Activated naive CD4-positive, alpha-beta T cell treated with anti-CD3 and anti-CD28 coated beads, Interleukin-2, amount 10 ng/mL, durations not matched to agents 7 days and 5 days (primary cell): ENCODE measurements around the gene PHLDA2.

Source experiments
- CTCF ChIA-PET: fragments of 350-600 bp; sonication (Branson Sonifier 250); formaldehyde crosslinking; loops from one replicate; lab custom pipeline; 2021; ENCODE audit warnings: antibody characterized with exemption; lab: Charles Lee
- DNase-seq: peaks from one replicate; pipeline ENCODE4 v3.0.0-alpha.2; 2020
- H3K27ac Mint-ChIP-seq: one replicate; pipeline ENCODE4 v1.8.0; 2021; ENCODE audit warnings: mild to moderate bottlenecking, moderate library complexity, mixed read lengths
- H3K27me3 Mint-ChIP-seq: one replicate; pipeline ENCODE4 v1.8.0; 2021; ENCODE audit warnings: mild to moderate bottlenecking, mixed read lengths
- H3K36me3 Mint-ChIP-seq: one replicate; pipeline ENCODE4 v1.8.0; 2021; ENCODE audit warnings: mixed read lengths
- H3K4me1 Mint-ChIP-seq: one replicate; pipeline ENCODE4 v1.8.0; 2021; ENCODE audit warnings: mixed read lengths
- H3K4me3 Mint-ChIP-seq: one replicate; pipeline ENCODE4 v1.8.0; 2021; ENCODE audit warnings: mild to moderate bottlenecking, moderate library complexity, mixed read lengths
- H3K9me3 Mint-ChIP-seq: one replicate; pipeline ENCODE4 v1.8.0; 2021; ENCODE audit warnings: mixed read lengths

The PHLDA2 gene

DNA sequence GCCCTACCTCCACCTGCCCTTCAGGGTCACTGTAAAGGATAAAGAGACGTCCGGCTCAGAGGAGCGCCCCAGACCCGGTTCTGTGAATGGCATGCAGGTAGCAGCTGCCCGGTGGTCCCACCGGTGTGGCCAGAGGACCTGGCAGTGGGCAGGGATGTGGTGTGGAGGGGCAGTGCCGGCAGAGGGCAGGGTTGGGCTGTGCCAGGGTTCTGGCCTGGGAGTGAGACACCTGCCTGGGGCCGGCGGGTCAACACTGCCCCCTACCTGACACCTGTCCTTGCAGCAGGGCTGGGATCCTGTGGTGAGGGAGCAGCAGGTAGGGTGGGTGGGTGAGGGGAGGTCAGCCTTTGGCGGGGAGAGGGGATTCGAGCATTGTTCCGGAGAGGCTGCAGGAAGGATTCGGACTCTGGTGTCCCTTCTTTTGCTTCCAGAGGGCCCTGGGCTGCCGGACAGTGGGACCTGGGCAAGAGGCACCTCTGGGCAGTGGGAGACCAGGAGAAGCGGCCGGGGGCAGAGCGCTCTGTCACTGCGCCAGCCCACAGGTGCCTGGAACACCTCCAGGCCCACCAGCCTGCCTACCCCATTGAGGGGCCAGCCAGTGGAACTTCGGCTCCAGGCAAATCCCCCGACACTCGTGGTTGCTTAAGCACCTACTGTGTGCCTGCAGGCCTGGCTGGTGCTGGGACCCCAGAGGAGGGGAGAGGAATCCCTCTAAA, 1.6 kb upstream of the PHLDA2 start:
- no peaks in the 10 kb centered on the region for H3K36me3 Mint-ChIP-seq
- H3K27me3 Mint-ChIP-seq = peaks cover 73% of the 10 kb centered on the region
- CTCF ChIA-PET = interaction anchor here (0.8 to 5.4 kb wide), 17 partner anchors 9 to 400 kb away, joined by 3 to 50 read pairs (median 6); partner anchors contain the start of gene CDKN1C
- no peaks in the 10 kb centered on the region for H3K9me3 Mint-ChIP-seq
- H3K27ac Mint-ChIP-seq = no peak overlapping the region
- peak; percentile 62 for DNase-seq
- peak overlapping the region; percentile 51 for H3K4me3 Mint-ChIP-seq
- peaks cover 40% of the 10 kb centered on the region for H3K4me1 Mint-ChIP-seq

DNA sequence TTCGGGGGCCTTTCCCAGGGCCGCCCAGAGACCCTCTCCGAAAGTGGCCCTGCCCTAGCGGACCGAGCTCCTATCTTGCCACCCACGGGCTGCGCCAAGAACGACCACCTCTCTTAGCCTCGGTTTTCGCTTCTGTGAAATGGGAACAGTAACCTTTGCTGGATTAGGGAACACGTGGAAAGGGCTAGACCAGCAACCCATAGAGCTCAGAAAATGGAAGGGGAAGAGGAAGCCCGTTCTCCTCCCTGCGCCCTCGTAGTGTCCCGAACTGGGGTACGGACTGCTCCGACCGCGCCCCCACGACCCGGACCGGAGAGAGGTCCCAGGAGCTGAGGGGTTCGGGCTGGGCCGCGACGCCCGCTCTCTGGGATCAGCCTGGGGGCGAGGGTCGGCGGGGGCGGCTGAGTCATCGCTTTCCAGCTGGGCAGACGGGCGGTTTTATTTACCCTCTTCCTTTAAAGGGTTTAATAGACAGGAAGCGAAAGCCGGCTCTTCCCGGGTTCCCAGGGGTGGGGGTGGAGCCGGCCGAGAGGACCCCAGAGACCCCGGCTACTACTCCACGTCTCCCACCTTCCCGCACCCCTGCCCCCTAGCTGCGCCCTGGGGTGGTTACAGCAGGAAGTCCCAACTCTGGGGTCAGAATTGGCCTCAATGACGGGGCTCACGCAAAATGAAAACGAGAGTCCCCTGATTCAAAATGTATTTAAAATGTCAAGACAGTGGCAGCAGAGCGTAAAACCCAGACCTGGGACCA, 907 bp upstream of the PHLDA2 start:
- Mint-ChIP-seq H3K9me3 (no peaks in the 10 kb centered on the region), H3K36me3 (no peaks in the 10 kb centered on the region), H3K4me1 (peaks cover 40% of the 10 kb centered on the region), H3K27me3 (peaks cover 81% of the 10 kb centered on the region), H3K4me3 (peak overlapping the region; percentile 71), H3K27ac (no peak overlapping the region)
- CTCF ChIA-PET = interaction anchor here (0.6 to 5.4 kb wide), 25 partner anchors 9 to 625 kb away, joined by 3 to 50 read pairs (median 5); partner anchors contain the start of gene CDKN1C
- peak; percentile 57 for DNase-seq

DNA sequence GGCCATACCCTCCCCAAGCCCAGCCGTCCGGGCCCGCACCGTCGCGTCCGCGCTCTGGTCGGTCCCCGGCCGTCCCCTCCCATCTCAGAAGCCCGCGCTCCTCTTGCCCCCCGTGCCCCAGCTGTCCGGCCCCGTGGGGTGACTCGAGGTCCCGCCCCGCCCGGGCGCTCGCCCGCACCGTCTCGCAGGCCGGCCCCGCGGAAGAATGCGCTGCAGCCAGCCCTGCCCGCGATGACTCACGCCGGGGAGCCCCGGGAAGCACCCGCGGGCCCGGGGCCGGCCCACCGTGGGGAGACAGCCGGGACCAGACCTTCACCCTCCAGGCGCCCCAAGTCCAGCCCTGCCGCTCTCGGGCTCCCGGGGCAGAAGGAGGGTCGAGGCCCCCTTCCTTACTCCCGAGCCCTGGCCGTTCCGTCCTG, 320 bp upstream of the PHLDA2 start:
- Mint-ChIP-seq H3K4me3 (peak overlapping the region; percentile 71), H3K4me1 (peaks cover 40% of the 10 kb centered on the region), H3K9me3 (no peaks in the 10 kb centered on the region), H3K27me3 (peaks cover 82% of the 10 kb centered on the region), H3K36me3 (no peaks in the 10 kb centered on the region), H3K27ac (no peak overlapping the region)
- CTCF ChIA-PET = interaction anchor here (0.6 to 5.4 kb wide), 23 partner anchors 9 to 624 kb away, joined by 3 to 50 read pairs (median 5); partner anchors contain the start of gene CDKN1C
- DNase-seq = peak; percentile 52

GRCh38 chr11:2927851-2928604, 1.2 kb downstream of the PHLDA2 start:
- H3K4me3 Mint-ChIP-seq = peak overlapping the region; percentile 41
- CTCF ChIA-PET = interaction anchor here (1.2 to 5.1 kb wide), 3 partner anchors 16 to 93 kb away, joined by 3 to 50 read pairs (median 5); no protein-coding TSS in a partner anchor
- H3K9me3 Mint-ChIP-seq = no peaks in the 10 kb centered on the region
- H3K4me1 Mint-ChIP-seq = peaks cover 30% of the 10 kb centered on the region
- H3K27ac Mint-ChIP-seq = no peak overlapping the region
- H3K36me3 Mint-ChIP-seq = no peaks in the 10 kb centered on the region
- DNase-seq = no peak
- peaks cover 77% of the 10 kb centered on the region for H3K27me3 Mint-ChIP-seq

- H3K9me3 Mint-ChIP-seq = no peaks in the 10 kb centered on the region
- no peak overlapping the region for H3K4me3 Mint-ChIP-seq
Observed at GRCh38 chr11:2927121-2927800, 2.0 kb downstream of the PHLDA2 start.

DNA sequence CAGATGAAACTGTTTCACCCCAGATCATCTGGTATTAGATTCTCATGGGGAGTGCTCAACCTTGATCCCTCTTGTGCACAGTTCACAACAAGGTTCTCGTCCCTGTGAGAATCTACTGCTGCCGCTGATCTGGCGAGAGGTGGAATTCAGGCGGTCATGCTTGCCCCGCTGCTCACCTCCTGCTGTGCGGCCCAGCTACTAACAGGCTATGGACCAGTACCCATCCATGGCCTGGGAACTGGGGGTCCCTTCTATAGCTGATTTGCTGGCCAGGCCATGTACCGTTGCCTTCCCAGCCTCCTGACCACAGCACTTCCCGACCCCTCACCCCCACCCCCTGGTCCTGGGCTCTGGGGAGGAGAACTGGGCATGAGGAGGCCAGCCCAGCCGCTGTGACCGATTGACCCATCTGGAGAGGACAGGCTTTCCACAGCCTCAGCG, 2.6 kb downstream of the PHLDA2 start:
- no peaks in the 10 kb centered on the region for H3K36me3 Mint-ChIP-seq
- H3K27me3 Mint-ChIP-seq = peaks cover 67% of the 10 kb centered on the region
- no peak for DNase-seq
- CTCF ChIA-PET = interaction anchor here (1.2 kb wide), 1 partner anchor 95 kb away, joined by 3 read pairs; no protein-coding TSS in a partner anchor
- peaks cover 23% of the 10 kb centered on the region for H3K4me1 Mint-ChIP-seq
- H3K9me3 Mint-ChIP-seq = no peaks in the 10 kb centered on the region
- H3K4me3 Mint-ChIP-seq = no peak overlapping the region
- no peak overlapping the region for H3K27ac Mint-ChIP-seq

More at GRCh38 chr11:2927121-2927800, 2.0 kb downstream of the PHLDA2 start:
- Mint-ChIP-seq H3K36me3 (no peaks in the 10 kb centered on the region), H3K27ac (no peak overlapping the region), H3K4me1 (peaks cover 23% of the 10 kb centered on the region), H3K27me3 (peaks cover 71% of the 10 kb centered on the region)
- CTCF ChIA-PET = interaction anchor here (1.2 to 5.1 kb wide), 2 partner anchors 35 to 94 kb away, joined by 3 to 50 read pairs; no protein-coding TSS in a partner anchor
- no peak for DNase-seq

DNA sequence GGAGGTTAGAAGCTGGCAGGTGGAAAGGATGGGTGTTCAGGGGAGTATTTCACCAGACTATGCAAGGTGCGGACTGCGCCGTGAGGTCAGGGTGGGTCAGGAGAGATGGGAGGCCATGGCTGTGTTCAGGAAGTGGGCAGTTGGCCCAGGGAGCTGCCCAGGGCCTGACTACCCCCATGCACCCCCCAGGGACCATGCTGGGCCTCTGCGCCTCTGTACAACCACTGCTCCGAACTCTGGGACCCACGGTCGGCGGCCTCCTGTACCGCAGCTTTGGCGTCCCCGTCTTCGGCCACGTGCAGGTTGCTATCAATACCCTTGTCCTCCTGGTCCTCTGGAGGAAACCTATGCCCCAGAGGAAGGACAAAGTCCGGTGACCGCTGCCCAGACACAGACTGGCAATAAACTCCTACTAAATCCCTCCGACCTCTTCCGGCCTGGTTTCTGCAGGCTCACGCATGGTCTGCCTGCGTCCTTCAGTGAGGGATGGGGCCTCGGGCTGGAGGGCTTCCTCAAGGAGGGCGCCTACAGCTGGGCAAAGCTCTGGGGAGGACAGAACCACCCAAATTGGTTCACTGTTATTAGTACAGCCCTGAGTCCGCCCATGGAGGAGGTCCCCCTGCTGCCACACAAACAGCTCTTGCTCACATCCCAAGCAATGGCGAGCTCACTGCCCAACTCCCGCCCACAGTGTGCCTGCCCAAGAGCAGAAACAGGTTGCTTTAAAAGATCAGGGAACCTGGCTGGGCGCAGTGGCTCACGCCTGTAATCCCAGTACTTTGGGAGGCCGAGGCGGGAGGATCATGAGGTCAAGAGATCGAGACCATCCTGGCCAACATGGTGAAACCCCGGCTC, 4.2 kb downstream of the PHLDA2 start:
- CTCF ChIA-PET = interaction anchor here (1.0 kb wide), 1 partner anchor 32 kb away, joined by 3 read pairs; no protein-coding TSS in a partner anchor
- H3K36me3 Mint-ChIP-seq = no peaks in the 10 kb centered on the region
- H3K4me3 Mint-ChIP-seq = no peak overlapping the region
- no peak for DNase-seq
- H3K9me3 Mint-ChIP-seq = no peaks in the 10 kb centered on the region
- H3K27me3 Mint-ChIP-seq = peaks cover 52% of the 10 kb centered on the region
- peaks cover 18% of the 10 kb centered on the region for H3K4me1 Mint-ChIP-seq
- no peak overlapping the region for H3K27ac Mint-ChIP-seq

DNA sequence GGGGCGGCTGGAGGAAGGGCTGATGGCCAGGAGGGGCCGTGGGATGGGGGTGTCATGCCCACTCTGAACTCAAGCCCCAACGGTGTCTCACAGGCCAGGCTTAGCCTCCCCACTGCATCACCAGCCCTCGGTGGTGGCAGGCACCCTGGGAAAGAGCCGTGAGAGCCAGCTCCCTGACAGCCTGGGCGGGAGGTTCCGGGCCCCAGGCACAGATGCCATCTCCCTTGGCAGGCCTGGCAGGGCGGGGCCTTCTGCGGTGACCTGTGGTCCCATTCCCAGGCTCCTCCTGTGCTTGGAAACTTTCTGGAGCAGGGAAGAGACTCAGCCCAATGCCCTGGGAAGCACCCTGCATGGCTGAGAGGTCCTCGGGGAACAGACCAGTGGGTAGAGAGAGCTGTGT, 4.8 kb downstream of the PHLDA2 start:
- H3K9me3 Mint-ChIP-seq = no peaks in the 10 kb centered on the region
- H3K36me3 Mint-ChIP-seq = no peaks in the 10 kb centered on the region
- no peak overlapping the region for H3K4me3 Mint-ChIP-seq
- CTCF ChIA-PET = no interaction called here
- H3K4me1 Mint-ChIP-seq = peaks cover 15% of the 10 kb centered on the region
- no peak for DNase-seq
- H3K27ac Mint-ChIP-seq = no peak overlapping the region
- peaks cover 47% of the 10 kb centered on the region for H3K27me3 Mint-ChIP-seq

DNA sequence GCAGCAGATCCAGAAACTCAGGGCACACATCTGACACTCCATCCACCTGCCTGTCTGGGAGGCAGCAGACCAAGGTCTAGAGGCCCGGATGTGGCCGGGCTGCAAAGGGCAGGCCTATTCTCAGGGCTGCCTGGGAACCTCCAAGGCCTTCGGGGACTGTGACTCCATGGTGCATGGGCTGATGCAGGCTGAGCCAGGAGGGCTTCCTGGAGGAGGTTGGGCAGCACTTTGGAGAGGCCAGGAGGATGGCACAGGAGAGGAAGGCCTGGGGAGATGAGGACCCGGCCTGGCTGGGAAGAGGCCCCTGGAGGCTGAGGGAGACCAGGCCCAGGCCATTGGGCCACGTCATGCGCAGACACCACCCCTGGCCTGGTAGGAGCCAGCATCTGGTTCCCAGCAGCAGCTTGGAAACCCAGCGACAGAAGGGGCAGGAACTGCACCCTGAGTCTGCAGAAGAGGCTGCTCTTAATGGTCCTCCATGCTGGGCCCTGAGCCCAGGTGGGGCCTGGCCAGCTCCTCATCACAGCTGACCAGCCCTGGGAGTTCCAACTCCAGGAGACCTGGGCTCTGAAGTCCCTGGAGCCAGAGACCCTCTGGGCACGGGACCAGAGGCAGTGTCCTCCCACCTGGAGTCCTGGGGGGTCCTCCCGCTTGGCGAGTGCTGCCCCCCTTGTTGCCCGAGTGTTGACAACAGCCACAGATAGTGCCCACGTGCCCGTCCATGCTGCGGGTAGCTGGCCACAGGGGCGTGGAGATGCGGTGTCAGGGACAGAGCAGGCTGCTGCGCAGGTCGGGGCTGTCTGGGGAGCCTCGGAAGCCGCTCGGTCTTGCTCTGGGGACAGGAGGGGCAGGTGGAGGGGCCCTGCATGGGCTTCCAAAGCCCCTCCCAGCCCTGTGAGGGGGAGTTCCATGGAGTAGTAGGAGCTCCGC, 5.5 kb downstream of the PHLDA2 start:
- CTCF ChIA-PET = no interaction called here
- Mint-ChIP-seq H3K27me3 (peaks cover 41% of the 10 kb centered on the region), H3K4me3 (no peak overlapping the region), H3K4me1 (peaks cover 11% of the 10 kb centered on the region), H3K27ac (no peak overlapping the region), H3K9me3 (no peaks in the 10 kb centered on the region), H3K36me3 (no peaks in the 10 kb centered on the region)
- no peak for DNase-seq

DNA sequence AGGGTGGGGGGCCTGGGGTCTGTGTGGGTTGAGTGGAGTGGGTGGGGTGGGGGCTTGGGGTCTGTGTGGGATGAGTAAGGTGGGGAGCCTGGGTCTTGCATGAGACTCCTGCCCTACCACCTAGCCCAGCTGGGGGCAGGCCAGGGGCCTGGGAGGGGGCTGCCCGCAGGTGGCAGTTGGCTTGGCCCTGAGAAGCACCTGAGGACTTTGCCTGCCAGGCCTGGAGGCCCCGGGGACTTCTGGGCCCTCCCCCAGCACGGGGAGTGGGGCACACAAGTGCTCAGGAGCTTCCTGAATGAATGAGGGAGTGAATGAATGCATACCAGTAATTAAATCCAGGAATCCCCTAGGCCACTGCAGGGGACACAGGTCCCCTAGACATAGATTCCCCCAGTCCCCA, 6.6 kb downstream of the PHLDA2 start:
- no peaks in the 10 kb centered on the region for H3K9me3 Mint-ChIP-seq
- no peak overlapping the region for H3K27ac Mint-ChIP-seq
- H3K36me3 Mint-ChIP-seq = no peaks in the 10 kb centered on the region
- CTCF ChIA-PET = no interaction called here
- peaks cover 30% of the 10 kb centered on the region for H3K27me3 Mint-ChIP-seq
- H3K4me3 Mint-ChIP-seq = no peak overlapping the region
- peaks cover 2% of the 10 kb centered on the region for H3K4me1 Mint-ChIP-seq
- DNase-seq = no peak

DNA sequence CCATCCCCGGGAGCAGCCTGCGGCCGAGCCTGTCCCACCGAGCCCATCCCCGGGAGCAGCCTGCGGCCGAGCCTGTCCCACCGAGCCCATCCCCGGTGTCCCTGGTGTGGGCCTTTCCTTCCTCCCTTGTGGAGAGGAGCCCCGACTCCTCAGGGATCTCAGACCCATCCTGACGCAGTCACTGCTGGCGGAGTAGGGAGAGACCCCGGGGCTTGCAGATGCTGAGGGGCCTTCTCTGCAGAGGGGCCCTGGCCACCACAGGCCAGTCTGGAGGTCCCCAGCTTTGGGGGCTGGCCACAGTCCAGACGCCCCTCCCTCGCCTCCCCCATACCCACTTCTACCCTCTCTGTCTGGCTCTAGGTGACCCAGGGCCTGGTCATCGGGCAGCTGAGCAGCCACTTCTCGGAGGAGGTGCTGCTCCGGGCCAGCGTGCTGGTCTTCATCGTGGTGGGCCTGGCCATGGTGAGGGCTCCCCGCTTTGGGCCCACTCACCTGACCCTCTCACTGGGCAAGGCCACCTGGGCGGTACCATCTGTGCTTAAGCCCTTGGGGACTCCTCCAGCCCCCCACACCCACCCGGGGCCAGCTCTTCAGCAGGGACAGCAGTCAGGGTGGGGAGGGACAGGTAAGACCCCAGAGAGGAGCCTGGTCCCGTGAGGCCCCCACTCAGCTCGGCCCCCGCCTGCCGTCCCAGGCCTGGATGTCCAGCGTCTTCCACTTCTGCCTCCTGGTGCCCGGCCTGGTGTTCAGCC, 7.3 kb downstream of the PHLDA2 start:
- Mint-ChIP-seq H3K4me1 (no peaks in the 10 kb centered on the region), H3K4me3 (no peak overlapping the region), H3K27me3 (peaks cover 23% of the 10 kb centered on the region), H3K9me3 (no peaks in the 10 kb centered on the region), H3K36me3 (no peaks in the 10 kb centered on the region), H3K27ac (no peak overlapping the region)
- CTCF ChIA-PET = no interaction called here
- no peak for DNase-seq
